HG02588 (cell line): ENCODE data around the gene RPL27A.

Source experiments
- ATAC-seq: cut with Tn5 transposase; IDR thresholded peaks from one replicate; pipeline ENCODE4 v1.9.1; 2021; ENCODE audit warnings: mild to moderate bottlenecking, moderate library complexity; ENCODE audit not compliant: unreplicated experiment

The RPL27A gene

GRCh38 chr11:8698917-8699441, 16.4 kb downstream of the RPL27A start:
- ATAC-seq = no peak

GRCh38 chr11:8699903-8700302, 17.3 kb downstream of the RPL27A start:
- ATAC-seq = no peak

GRCh38 chr11:8701891-8702597, 19.5 kb downstream of the RPL27A start:
- no peak for ATAC-seq

- ATAC-seq = no peak
Measured at GRCh38 chr11:8702598-8702915, 20.0 kb downstream of the RPL27A start.

- no peak for ATAC-seq
Measured at GRCh38 chr11:8704136-8704535, 21.5 kb downstream of the RPL27A start.

GRCh38 chr11:8705146-8705545, 22.6 kb downstream of the RPL27A start:
- ATAC-seq = no peak

- no peak for ATAC-seq
Measured at GRCh38 chr11:8706673-8707432, 24.3 kb downstream of the RPL27A start.

GRCh38 chr11:8707541-8708191, 25.1 kb downstream of the RPL27A start:
- no peak for ATAC-seq

GRCh38 chr11:8709002-8709672, 26.5 kb downstream of the RPL27A start:
- ATAC-seq = no peak

GRCh38 chr11:8709777-8710176, 27.2 kb downstream of the RPL27A start:
- no peak for ATAC-seq

- no peak for ATAC-seq
Measured at GRCh38 chr11:8711895-8712442, 29.4 kb downstream of the RPL27A start.

- no peak for ATAC-seq
Measured at GRCh38 chr11:8712506-8712905, 29.9 kb downstream of the RPL27A start.

- no peak for ATAC-seq
Measured at GRCh38 chr11:8713760-8714454, 31.3 kb downstream of the RPL27A start.

- no peak for ATAC-seq
Measured at GRCh38 chr11:8714622-8715225, 32.1 kb downstream of the RPL27A start.

- no peak for ATAC-seq
Measured at GRCh38 chr11:8715501-8715900, 32.9 kb downstream of the RPL27A start.

- no peak for ATAC-seq
Measured at GRCh38 chr11:8717544-8717875, 34.9 kb downstream of the RPL27A start.

GRCh38 chr11:8717876-8718753, 35.5 kb downstream of the RPL27A start:
- ATAC-seq = peak; percentile 53

GRCh38 chr11:8719211-8719649, 36.6 kb downstream of the RPL27A start:
- no peak for ATAC-seq

- ATAC-seq = no peak
Measured at GRCh38 chr11:8719721-8720120, 37.1 kb downstream of the RPL27A start.
